KMS-11 (cell line): ENCODE data around the gene STXBP3.

Experiments
- H2AFZ ChIP-seq: fragments of 200-600 bp; sonication (generic); 2 replicates; pipeline ENCODE4 v1.6.1; 2016; ENCODE audit warnings: antibody characterized with exemption, mixed run types, low read depth
- H3K27ac ChIP-seq: fragments of 200-600 bp; sonication (generic); 2 replicates; pipeline ENCODE4 v1.6.1; 2016; ENCODE audit warnings: mild to moderate bottlenecking, mixed run types
- H3K27me3 ChIP-seq: fragments of 200-600 bp; sonication (generic); 2 replicates; pipeline ENCODE4 v1.6.1; 2017; ENCODE audit warnings: mild to moderate bottlenecking, low read depth, mixed run types, moderate library complexity; ENCODE audit not compliant: insufficient read depth
- H3K36me3 ChIP-seq: fragments of 200-600 bp; sonication (generic); 2 replicates; pipeline ENCODE4 v1.6.1; 2017; ENCODE audit warnings: mild to moderate bottlenecking, mixed run types; ENCODE audit not compliant: insufficient read depth
- H3K4me1 ChIP-seq: fragments of 200-600 bp; sonication (generic); 2 replicates; pipeline ENCODE4 v1.6.1; 2016; ENCODE audit warnings: mild to moderate bottlenecking, low read depth, mixed run types; ENCODE audit not compliant: poor library complexity, severe bottlenecking
- H3K4me2 ChIP-seq: fragments of 200-600 bp; sonication (generic); 2 replicates; pipeline ENCODE4 v1.7.0; 2016; ENCODE audit warnings: mild to moderate bottlenecking, mixed run types
- H3K4me3 ChIP-seq: fragments of 200-600 bp; sonication (generic); IDR thresholded peaks from 2 replicates; pipeline ENCODE4 v1.6.1; 2017; ENCODE audit warnings: low read depth, low read length, mixed read lengths; ENCODE audit not compliant: insufficient read depth
- H3K79me2 ChIP-seq: fragments of 200-600 bp; sonication (generic); 2 replicates; pipeline ENCODE4 v1.6.1; 2016; ENCODE audit warnings: low read depth, mixed run types; ENCODE audit not compliant: insufficient read depth
- H3K9ac ChIP-seq: fragments of 200-600 bp; sonication (generic); 2 replicates; pipeline ENCODE4 v1.6.1; 2016; ENCODE audit warnings: mild to moderate bottlenecking, mixed run types
- H4K20me1 ChIP-seq: fragments of 200-600 bp; sonication (generic); 2 replicates; pipeline ENCODE4 v1.6.1; 2016; ENCODE audit warnings: mild to moderate bottlenecking, mixed run types; ENCODE audit not compliant: insufficient read depth
- TF ChIP-seq, protein P1 (sequence below): fragments of 200-600 bp; sonication (generic); conservative IDR thresholded peaks from 2 replicates; pipeline ENCODE4 v1.6.1; 2017; ENCODE audit warnings: low read depth, mild to moderate bottlenecking, antibody characterized with exemption, low read length, moderate library complexity, mixed read lengths

Gene STXBP3

DNA sequence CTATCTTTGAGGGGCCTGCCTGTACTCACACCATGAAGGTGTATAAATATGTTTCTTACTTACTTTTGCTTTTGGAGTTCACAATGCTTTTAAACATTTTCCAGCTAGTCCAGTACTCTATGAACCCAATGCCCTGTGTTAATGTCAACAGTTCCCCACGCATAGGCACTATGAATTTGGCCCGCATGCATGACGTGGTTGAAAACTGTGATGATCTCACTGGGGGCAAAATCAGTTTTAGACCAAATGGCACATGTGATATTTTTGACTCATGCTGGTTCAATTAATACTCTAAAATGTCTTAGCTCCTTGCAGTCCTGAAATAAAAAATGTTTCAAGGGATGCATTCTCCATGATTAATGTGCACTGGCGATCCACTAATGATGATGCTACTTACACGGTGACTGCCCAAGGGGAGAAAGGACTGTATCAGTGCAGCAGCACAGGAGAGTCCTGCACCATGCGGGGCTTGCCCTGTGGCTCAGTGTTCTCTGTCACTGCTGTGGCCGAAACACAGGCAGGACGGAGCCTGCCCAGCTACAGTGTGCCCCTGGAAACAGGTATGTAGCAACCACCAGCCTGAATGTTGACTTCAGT, 18.0 kb upstream of the STXBP3 start:
- H3K79me2 ChIP-seq: no peaks in the 10 kb centered on the region
- H3K4me3 ChIP-seq: no peak overlapping the region
- no peak overlapping the region for H3K9ac ChIP-seq
- no peaks in the 10 kb centered on the region for H3K36me3 ChIP-seq
- TF ChIP-seq, protein P1, sequence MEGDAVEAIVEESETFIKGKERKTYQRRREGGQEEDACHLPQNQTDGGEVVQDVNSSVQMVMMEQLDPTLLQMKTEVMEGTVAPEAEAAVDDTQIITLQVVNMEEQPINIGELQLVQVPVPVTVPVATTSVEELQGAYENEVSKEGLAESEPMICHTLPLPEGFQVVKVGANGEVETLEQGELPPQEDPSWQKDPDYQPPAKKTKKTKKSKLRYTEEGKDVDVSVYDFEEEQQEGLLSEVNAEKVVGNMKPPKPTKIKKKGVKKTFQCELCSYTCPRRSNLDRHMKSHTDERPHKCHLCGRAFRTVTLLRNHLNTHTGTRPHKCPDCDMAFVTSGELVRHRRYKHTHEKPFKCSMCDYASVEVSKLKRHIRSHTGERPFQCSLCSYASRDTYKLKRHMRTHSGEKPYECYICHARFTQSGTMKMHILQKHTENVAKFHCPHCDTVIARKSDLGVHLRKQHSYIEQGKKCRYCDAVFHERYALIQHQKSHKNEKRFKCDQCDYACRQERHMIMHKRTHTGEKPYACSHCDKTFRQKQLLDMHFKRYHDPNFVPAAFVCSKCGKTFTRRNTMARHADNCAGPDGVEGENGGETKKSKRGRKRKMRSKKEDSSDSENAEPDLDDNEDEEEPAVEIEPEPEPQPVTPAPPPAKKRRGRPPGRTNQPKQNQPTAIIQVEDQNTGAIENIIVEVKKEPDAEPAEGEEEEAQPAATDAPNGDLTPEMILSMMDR: no peak
- no peak overlapping the region for H3K4me2 ChIP-seq
- no peaks in the 10 kb centered on the region for H3K4me1 ChIP-seq
- no peak overlapping the region for H3K27ac ChIP-seq
- no peaks in the 10 kb centered on the region for H3K27me3 ChIP-seq
- no peak overlapping the region for H2AFZ ChIP-seq
- H4K20me1 ChIP-seq: no peaks in the 10 kb centered on the region

DNA sequence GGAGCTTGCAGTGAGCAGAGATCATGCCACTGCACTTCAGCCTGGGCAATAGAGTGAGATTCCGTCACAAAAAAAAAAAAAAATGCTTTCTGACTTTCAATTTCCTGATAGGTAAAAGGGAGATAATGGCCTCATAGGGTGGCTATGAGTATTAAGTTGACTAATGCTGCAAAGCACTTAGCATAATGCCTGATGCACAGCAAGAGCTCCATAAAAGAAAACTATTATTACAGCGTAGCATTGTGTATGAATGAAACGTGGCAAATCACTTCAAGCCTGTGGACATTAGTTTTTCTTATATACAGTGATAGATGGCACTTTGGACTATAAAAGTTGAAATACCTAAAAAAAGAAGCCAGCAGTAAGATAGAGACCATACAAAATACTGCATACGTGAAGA, 17.0 kb upstream of the STXBP3 start:
- Histone ChIP-seq H3K4me1 (no peaks in the 10 kb centered on the region), H4K20me1 (no peaks in the 10 kb centered on the region), H3K79me2 (no peaks in the 10 kb centered on the region), H3K4me3 (no peak overlapping the region), H3K27ac (no peak overlapping the region), H3K27me3 (no peaks in the 10 kb centered on the region), H3K9ac (no peak overlapping the region), H2AFZ (no peak overlapping the region), H3K36me3 (no peaks in the 10 kb centered on the region), H3K4me2 (no peak overlapping the region)
- TF ChIP-seq, protein P1: no peak

DNA sequence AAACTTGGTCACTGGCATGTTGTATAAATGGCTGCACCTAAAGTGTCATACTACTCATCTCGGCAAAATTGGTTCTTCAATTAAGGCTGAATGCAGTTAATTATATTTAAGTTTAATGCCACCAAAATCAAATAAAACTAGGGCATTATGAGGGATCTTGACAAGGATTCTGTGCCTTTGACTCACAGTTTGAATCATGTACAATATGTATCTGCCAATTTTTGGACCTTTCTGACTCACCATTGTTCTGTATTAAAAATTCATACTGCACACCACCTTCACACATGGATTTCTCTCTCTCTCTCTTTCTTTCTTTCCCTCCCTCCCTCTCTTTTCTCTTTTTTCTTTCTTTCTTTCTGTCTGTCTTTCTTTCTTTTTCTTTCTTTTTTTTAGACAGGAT, 14.1 kb upstream of the STXBP3 start:
- H2AFZ ChIP-seq: no peak overlapping the region
- H4K20me1 ChIP-seq: no peaks in the 10 kb centered on the region
- H3K4me1 ChIP-seq: no peaks in the 10 kb centered on the region
- H3K27ac ChIP-seq: no peak overlapping the region
- H3K9ac ChIP-seq: no peak overlapping the region
- H3K79me2 ChIP-seq: no peaks in the 10 kb centered on the region
- H3K36me3 ChIP-seq: no peaks in the 10 kb centered on the region
- no peaks in the 10 kb centered on the region for H3K27me3 ChIP-seq
- H3K4me2 ChIP-seq: no peak overlapping the region
- TF ChIP-seq, protein P1: no peak
- no peak overlapping the region for H3K4me3 ChIP-seq

DNA sequence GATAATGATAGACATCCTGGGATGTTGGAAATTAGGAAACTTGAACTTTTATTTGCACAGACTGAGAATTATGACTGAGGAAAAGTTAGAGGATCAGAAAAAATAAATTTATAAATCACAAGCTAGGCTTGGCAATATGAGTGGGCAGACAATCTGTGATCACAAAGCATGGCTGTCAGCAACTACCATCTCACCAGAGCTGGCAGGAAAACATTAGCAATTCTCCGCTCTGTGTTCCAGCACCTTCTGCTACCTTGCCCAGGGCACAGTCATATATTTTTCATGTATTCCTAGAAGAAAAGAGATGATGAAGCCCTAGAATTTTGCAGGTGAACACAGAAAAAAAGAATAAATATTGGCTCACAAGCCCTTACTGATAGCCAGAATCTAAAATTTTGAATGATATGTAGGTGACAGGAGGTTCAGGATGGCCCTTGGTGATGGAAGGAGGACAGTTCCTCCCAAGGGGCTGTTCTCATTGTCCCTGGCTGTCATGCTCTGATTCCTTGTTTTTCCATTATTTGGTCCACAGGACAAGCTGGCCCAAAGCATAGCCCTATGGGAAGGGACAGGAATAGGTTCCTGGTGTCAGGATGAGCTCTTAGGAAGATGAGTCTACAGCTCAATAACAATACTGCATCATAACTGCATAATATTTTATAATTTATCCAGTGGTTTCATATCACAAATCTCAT, 12.2 kb upstream of the STXBP3 start:
- TF ChIP-seq, protein P1: no peak
- Histone ChIP-seq H3K36me3 (no peaks in the 10 kb centered on the region), H2AFZ (no peak overlapping the region), H3K4me2 (no peak overlapping the region), H3K27ac (no peak overlapping the region), H3K79me2 (no peaks in the 10 kb centered on the region), H3K27me3 (no peaks in the 10 kb centered on the region), H3K4me1 (no peaks in the 10 kb centered on the region), H4K20me1 (no peaks in the 10 kb centered on the region), H3K4me3 (no peak overlapping the region), H3K9ac (no peak overlapping the region)
